Panc1 (cell line): Measurements from ENCODE around the gene PKD2. TPM values are rescaled to one million over a fixed set of nuclear protein-coding genes. Genes with fewer than 3 reads are reported as not detected.

Source experiments
- ATAC-seq: fragments of 200-7000 bp; cut with Tn5 transposase; 2 replicates; pipeline ENCODE4 v1.9.1; 2020; ENCODE audit warnings: mild to moderate bottlenecking, moderate library complexity
- BruUV-seq: library from RNA; stranded (reverse); fragments of 400-500 nt; replicated peaks from 2 replicates; lab custom pipeline; 2021; lab: Mats Ljungman, UMichigan
- CTCF ChIA-PET: fragments of 300-600 bp; sonication (Branson Sonifier 250); formaldehyde crosslinking; loops from one replicate; lab custom pipeline; 2022; ENCODE audit warnings: antibody characterized with exemption; lab: Charles Lee
- POLR2A ChIA-PET: fragments of 300-600 bp; sonication (Branson Sonifier 250); formaldehyde crosslinking; loops from one replicate; lab custom pipeline; 2022; ENCODE audit warnings: antibody characterized with exemption; lab: Charles Lee
- DNase-seq: peaks from one replicate; pipeline ENCODE4 v3.0.0-alpha.2; 2010; ENCODE audit warnings: low read depth, low spot score
- H3K27ac ChIP-seq: 2 replicates; pipeline ENCODE4 v1.5.1; 2011; ENCODE audit warnings: mild to moderate bottlenecking, low read length, inconsistent platforms
- H3K27me3 ChIP-seq: fragments of 200-500 bp; sonication (Bioruptor generic); 2 replicates; pipeline ENCODE4 v1.6.0; 2014; ENCODE audit warnings: low read length, inconsistent platforms; ENCODE audit not compliant: control insufficient read depth, insufficient read depth
- H3K36me3 ChIP-seq: fragments of 200-500 bp; sonication (Bioruptor generic); 2 replicates; pipeline ENCODE4 v1.5.1; 2014; ENCODE audit warnings: inconsistent platforms, mild to moderate bottlenecking, low read length, moderate library complexity; ENCODE audit not compliant: control insufficient read depth, insufficient read depth
- H3K4me1 ChIP-seq: 2 replicates; pipeline ENCODE4 v1.5.1; 2011; ENCODE audit warnings: inconsistent platforms, mild to moderate bottlenecking, low read length, moderate library complexity; ENCODE audit not compliant: control insufficient read depth, insufficient read depth
- H3K4me3 ChIP-seq, 2 experiments: 2 replicates each; pipeline ENCODE4 v1.5.1; 2011 to 2012; ENCODE audit warnings: low read depth in 2 of 2, low read length in 2 of 2, mild to moderate bottlenecking in 2 of 2, inconsistent platforms in 1 of 2, moderate library complexity in 1 of 2
- H3K9me3 ChIP-seq: fragments of 200-500 bp; sonication (Bioruptor generic); 2 replicates; pipeline ENCODE4 v1.5.1; 2014; ENCODE audit warnings: low read depth, mild to moderate bottlenecking, inconsistent platforms, low read length, moderate library complexity; ENCODE audit not compliant: control insufficient read depth, insufficient read depth
- POLR2AphosphoS5 ChIP-seq: IDR thresholded peaks from 2 replicates; pipeline ENCODE4 v1.6.1; 2012; ENCODE audit warnings: mild to moderate bottlenecking, low read depth, low read length, moderate library complexity
- SIN3A ChIP-seq: IDR thresholded peaks from 2 replicates; pipeline ENCODE4 v1.6.1; 2012; ENCODE audit warnings: low read depth, mild to moderate bottlenecking, low read length, moderate library complexity, borderline replicate concordance; ENCODE audit not compliant: insufficient read depth
- TCF7L2 ChIP-seq: IDR thresholded peaks from 2 replicates; pipeline ENCODE4 v1.6.1; 2011; ENCODE audit warnings: mild to moderate bottlenecking, low read depth, low read length, inconsistent platforms
- in situ Hi-C: cut with HindIII; loops from 2 replicates; pipeline ENCODE4 v1.10.0; 2016; ENCODE audit warnings: low sequenced_read_pairs, low pct_unique_long_range_greater_than_20kb
- intact Hi-C: fragments of 100-400 bp; cut with micrococcal nuclease; formaldehyde crosslinking; loops from one replicate; pipeline ENCODE4 v1.10.0; 2022; ENCODE audit not compliant: unreplicated experiment
- total RNA-seq: library from RNA; stranded (reverse); gene quantifications from one replicate; pipeline ENCODE4 v1.2.1, GENCODE V29; 2021; ENCODE audit not compliant: unreplicated experiment
- TF ChIP-seq, protein P1 (sequence below): fragments of 450-650 bp; IDR thresholded peaks from 2 replicates; pipeline ENCODE4 v1.5.1; 2017; ENCODE audit warnings: mild to moderate bottlenecking
- TF ChIP-seq, protein P2 (sequence below), 2 experiments: IDR thresholded peaks; 2 replicates each; pipeline ENCODE4 v1.6.1; 2011 to 2012; ENCODE audit warnings: low read depth in 2 of 2, control low read depth in 1 of 2, low read length in 1 of 2, mild to moderate bottlenecking in 1 of 2, moderate library complexity in 1 of 2; ENCODE audit not compliant: insufficient read depth in 1 of 2

PKD2 gene
- total RNA-seq, 1 experiment from 2014 or later: 21.7 TPM

DNA sequence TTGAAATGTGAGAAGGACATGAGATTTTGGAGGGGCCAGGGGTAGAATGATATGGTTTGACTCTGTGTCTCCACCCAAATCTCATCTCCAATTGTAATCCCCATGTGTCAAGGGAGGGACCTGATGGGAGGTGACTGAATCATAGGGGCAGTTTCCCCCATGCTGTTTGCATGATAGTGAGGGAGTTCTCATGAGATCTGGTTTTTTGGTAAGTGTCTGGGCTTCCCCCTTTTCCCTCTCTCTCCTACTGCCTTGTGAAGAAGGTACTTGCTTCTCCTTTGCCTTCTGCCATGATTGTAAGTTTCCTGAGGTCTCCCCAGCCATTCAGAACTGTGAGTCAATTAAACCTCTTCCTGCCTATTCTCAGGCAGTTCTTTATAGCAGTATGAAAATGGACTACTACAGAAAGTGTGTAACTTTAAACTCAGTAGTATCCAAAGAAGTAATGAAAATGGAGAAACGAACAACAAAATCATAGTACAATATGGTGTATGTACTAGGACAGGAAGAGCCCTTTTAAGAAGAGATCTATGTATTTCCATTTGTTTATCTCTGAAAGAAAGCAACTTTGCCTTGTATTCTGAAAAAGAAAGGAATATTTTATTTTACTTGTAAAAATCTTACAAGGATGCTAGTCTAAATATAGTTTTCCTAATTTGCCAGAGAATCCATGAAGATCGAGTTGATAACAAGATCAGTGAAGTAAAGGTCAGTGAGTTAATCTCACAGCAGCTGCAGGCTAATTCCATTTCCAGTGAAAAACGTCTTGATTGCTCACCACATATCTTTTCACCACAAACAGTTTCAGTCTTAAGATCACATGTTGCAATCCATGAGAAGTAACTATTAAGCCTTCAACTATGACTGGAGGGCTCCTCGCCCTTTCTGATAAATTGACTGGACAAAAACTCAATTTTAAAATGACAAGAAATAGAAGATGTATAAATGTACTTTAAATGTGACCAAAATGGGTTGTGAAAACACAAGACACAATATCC, 20.5 kb downstream of the PKD2 start:
- in situ Hi-C loops (no loop called here), intact Hi-C loops (no loop called here)
- ChIA-PET CTCF (no interaction called here), POLR2A (no interaction called here)
- no peaks in the 10 kb centered on the region for H3K27me3 ChIP-seq
- BruUV-seq: no TSS peak
- no peak overlapping the region for H3K27ac ChIP-seq
- TF ChIP-seq POLR2AphosphoS5: no peak
- TF ChIP-seq TCF7L2: no peak
- TF ChIP-seq SIN3A: no peak
- TF ChIP-seq, protein P1, sequence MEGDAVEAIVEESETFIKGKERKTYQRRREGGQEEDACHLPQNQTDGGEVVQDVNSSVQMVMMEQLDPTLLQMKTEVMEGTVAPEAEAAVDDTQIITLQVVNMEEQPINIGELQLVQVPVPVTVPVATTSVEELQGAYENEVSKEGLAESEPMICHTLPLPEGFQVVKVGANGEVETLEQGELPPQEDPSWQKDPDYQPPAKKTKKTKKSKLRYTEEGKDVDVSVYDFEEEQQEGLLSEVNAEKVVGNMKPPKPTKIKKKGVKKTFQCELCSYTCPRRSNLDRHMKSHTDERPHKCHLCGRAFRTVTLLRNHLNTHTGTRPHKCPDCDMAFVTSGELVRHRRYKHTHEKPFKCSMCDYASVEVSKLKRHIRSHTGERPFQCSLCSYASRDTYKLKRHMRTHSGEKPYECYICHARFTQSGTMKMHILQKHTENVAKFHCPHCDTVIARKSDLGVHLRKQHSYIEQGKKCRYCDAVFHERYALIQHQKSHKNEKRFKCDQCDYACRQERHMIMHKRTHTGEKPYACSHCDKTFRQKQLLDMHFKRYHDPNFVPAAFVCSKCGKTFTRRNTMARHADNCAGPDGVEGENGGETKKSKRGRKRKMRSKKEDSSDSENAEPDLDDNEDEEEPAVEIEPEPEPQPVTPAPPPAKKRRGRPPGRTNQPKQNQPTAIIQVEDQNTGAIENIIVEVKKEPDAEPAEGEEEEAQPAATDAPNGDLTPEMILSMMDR: no peak
- no peak overlapping the region for H3K4me3 ChIP-seq
- H3K4me1 ChIP-seq: no peaks in the 10 kb centered on the region
- H3K36me3 ChIP-seq: no peaks in the 10 kb centered on the region
- DNase-seq: no peak
- ATAC-seq: no peak
- H3K9me3 ChIP-seq: no peaks in the 10 kb centered on the region

DNA sequence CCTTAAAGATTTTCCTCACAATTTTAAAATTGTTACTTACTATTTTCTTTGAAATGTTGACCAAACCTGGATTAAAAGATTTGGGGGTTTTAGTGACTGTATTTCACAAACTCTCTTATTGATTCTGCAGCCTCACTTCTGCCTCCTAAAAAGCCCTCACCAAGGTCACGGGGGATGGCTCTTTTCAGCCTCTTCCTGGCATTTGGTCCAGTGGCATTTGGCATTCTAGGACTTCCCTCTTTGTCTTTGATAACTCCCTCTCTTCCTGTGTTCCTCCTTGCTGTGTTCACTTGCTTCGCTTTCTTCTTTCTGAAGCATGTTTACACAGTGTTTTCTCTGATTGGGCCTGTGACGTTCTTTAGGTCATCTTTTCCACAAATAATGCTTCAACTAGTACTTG, 21.5 kb downstream of the PKD2 start:
- H3K27ac ChIP-seq: no peak overlapping the region
- ATAC-seq: no peak
- H3K4me1 ChIP-seq: no peaks in the 10 kb centered on the region
- H3K9me3 ChIP-seq: no peaks in the 10 kb centered on the region
- no peaks in the 10 kb centered on the region for H3K36me3 ChIP-seq
- no TSS peak for BruUV-seq
- CTCF ChIA-PET: no interaction called here
- in situ Hi-C loops: no loop called here
- H3K4me3 ChIP-seq: no peak overlapping the region
- no peaks in the 10 kb centered on the region for H3K27me3 ChIP-seq
- POLR2A ChIA-PET: no interaction called here
- no peak for DNase-seq
- intact Hi-C loops: no loop called here
- TF ChIP-seq, protein P1: no peak
- TF ChIP-seq SIN3A: no peak

DNA sequence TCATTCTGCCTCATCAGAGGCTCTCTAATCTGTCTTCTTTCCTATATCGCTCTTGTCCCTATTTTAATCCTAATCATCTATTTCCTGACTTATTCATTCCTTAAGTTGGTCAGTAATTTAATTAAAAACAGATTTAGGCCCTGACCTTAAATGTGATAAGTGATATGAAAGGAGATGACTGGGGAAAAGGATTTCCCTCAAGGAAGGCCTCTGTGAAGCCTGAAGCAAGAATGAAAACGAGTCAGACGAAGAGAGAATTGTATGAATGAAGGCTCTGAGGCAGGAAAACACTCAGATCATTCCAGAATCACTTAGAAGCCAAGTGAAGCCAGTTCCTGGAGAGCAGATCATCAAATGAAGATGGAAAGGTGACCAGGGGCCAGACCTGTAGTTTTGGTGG, 22.1 kb downstream of the PKD2 start:
- DNase-seq (no peak), ATAC-seq (no peak)
- in situ Hi-C loops (no loop called here), intact Hi-C loops (no loop called here)
- Histone ChIP-seq H3K27ac (no peak overlapping the region), H3K9me3 (no peaks in the 10 kb centered on the region), H3K36me3 (no peaks in the 10 kb centered on the region), H3K27me3 (no peaks in the 10 kb centered on the region), H3K4me1 (no peaks in the 10 kb centered on the region), H3K4me3 (no peak overlapping the region)
- POLR2A ChIA-PET: no interaction called here
- CTCF ChIA-PET: no interaction called here
- no TSS peak for BruUV-seq
- TF ChIP-seq, protein P2, sequence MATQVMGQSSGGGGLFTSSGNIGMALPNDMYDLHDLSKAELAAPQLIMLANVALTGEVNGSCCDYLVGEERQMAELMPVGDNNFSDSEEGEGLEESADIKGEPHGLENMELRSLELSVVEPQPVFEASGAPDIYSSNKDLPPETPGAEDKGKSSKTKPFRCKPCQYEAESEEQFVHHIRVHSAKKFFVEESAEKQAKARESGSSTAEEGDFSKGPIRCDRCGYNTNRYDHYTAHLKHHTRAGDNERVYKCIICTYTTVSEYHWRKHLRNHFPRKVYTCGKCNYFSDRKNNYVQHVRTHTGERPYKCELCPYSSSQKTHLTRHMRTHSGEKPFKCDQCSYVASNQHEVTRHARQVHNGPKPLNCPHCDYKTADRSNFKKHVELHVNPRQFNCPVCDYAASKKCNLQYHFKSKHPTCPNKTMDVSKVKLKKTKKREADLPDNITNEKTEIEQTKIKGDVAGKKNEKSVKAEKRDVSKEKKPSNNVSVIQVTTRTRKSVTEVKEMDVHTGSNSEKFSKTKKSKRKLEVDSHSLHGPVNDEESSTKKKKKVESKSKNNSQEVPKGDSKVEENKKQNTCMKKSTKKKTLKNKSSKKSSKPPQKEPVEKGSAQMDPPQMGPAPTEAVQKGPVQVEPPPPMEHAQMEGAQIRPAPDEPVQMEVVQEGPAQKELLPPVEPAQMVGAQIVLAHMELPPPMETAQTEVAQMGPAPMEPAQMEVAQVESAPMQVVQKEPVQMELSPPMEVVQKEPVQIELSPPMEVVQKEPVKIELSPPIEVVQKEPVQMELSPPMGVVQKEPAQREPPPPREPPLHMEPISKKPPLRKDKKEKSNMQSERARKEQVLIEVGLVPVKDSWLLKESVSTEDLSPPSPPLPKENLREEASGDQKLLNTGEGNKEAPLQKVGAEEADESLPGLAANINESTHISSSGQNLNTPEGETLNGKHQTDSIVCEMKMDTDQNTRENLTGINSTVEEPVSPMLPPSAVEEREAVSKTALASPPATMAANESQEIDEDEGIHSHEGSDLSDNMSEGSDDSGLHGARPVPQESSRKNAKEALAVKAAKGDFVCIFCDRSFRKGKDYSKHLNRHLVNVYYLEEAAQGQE (IDR thresholded peaks at IDR 0.05; ENCODE audit: insufficient read depth in 1 of 2, low read depth in 2 of 2, low read length in 1 of 2): no peak
- TF ChIP-seq POLR2AphosphoS5: no peak
- no peak for TF ChIP-seq TCF7L2
- TF ChIP-seq SIN3A: no peak
- TF ChIP-seq, protein P1: no peak
